GM12878 (cell line): ENCODE data around the gene CLRN1. TPM values are rescaled to one million over a fixed set of nuclear protein-coding genes. Genes with fewer than 3 reads are reported as not detected.

ENCODE experiments used
- ATAC-seq: fragments of 200-7000 bp; cut with Tn5 transposase; 3 replicates; pipeline ENCODE4 v1.9.1; 2020; ENCODE audit warnings: mild to moderate bottlenecking, moderate library complexity
- BruUV-seq: library from RNA; stranded (reverse); fragments of 400-500 nt; replicated peaks from 2 replicates; lab custom pipeline; 2021; lab: Mats Ljungman, UMichigan
- CTCF ChIA-PET: fragments of 300-600 bp; sonication (Branson Sonifier 250); formaldehyde crosslinking; extraction: SDS; loops from one replicate; lab custom pipeline; 2021; ENCODE audit warnings: inconsistent platforms; lab: Yijun Ruan, JAX
- POLR2A ChIA-PET: fragments of 350-600 bp; formaldehyde crosslinking; extraction: SDS; loops from one replicate; lab custom pipeline; 2021; ENCODE audit warnings: inconsistent platforms; lab: Charles Lee
- RAD21 ChIA-PET: fragments of 300-600 bp; sonication (Branson Sonifier 250); formaldehyde crosslinking; loops from one replicate; lab custom pipeline; 2023; ENCODE audit warnings: antibody characterized with exemption; ENCODE audit not compliant: unreplicated experiment; lab: Charles Lee
- SMC1A ChIA-PET: fragments of 300-600 bp; sonication (Branson Sonifier 250); formaldehyde crosslinking; loops from one replicate; lab custom pipeline; 2023; ENCODE audit not compliant: unreplicated experiment, uncharacterized antibody; lab: Charles Lee
- DNase-seq: peaks from one replicate; pipeline ENCODE4 v3.0.0-alpha.2; 2011; ENCODE audit warnings: low read depth, low spot score
- FAIRE-seq: peaks from 3 replicates; lab custom pipeline; 2011; peaks lifted over from hg19 to GRCh38; lab: Jason Lieb, UNC
- H2AFZ ChIP-seq: 2 replicates; pipeline ENCODE4 v1.6.0; 2011; ENCODE audit warnings: low read depth, low read length, control low read depth; ENCODE audit not compliant: control insufficient read depth
- H3K27ac ChIP-seq: 2 replicates; pipeline ENCODE4 v1.5.1; 2011; ENCODE audit warnings: control low read depth; ENCODE audit not compliant: control insufficient read depth, insufficient read depth
- H3K27me3 ChIP-seq, 2 experiments: replicated peaks in 1 of 2; 2 replicates each; pipeline versions ENCODE4 v1.6.0 to v1.6.1; 2011; ENCODE audit warnings: low read length in 1 of 2; ENCODE audit not compliant: control insufficient read depth in 2 of 2, insufficient read depth in 2 of 2
- H3K36me3 ChIP-seq, 2 experiments: 2 replicates each; pipeline ENCODE4 v1.5.1; 2011; ENCODE audit warnings: low read length in 1 of 2; ENCODE audit not compliant: control insufficient read depth in 2 of 2, insufficient read depth in 2 of 2
- H3K4me1 ChIP-seq: 2 replicates; pipeline ENCODE4 v1.6.1; 2011; ENCODE audit warnings: mild to moderate bottlenecking, low read length, moderate library complexity, mixed read lengths; ENCODE audit not compliant: control insufficient read depth, insufficient read depth
- H3K4me2 ChIP-seq: 2 replicates; pipeline ENCODE4 v1.6.0; 2011; ENCODE audit warnings: control low read depth; ENCODE audit not compliant: control insufficient read depth, insufficient read depth
- H3K4me3 ChIP-seq: fragments of 200-600 bp; sonication (generic); 2 replicates; pipeline ENCODE4 v1.5.1; 2016
- H3K79me2 ChIP-seq: 2 replicates; pipeline ENCODE4 v1.6.0; 2011; ENCODE audit warnings: low read length; ENCODE audit not compliant: control insufficient read depth, insufficient read depth
- H3K9ac ChIP-seq: 2 replicates; pipeline ENCODE4 v1.8.0; 2011; ENCODE audit warnings: low read length, control low read depth, mixed read lengths; ENCODE audit not compliant: control insufficient read depth, insufficient read depth
- H3K9me3 ChIP-seq: replicated peaks from 3 replicates; pipeline ENCODE4 v1.5.1; 2011; ENCODE audit warnings: mild to moderate bottlenecking, low read length; ENCODE audit not compliant: control insufficient read depth, insufficient read depth
- H4K20me1 ChIP-seq: 2 replicates; pipeline ENCODE4 v1.6.0; 2011; ENCODE audit not compliant: control insufficient read depth, insufficient read depth
- HSF1 ChIP-seq: fragments of 150-350 bp; IDR thresholded peaks from 2 replicates; pipeline ENCODE4 v1.6.1; 2014; ENCODE audit warnings: mild to moderate bottlenecking, low read depth, low read length
- MAX ChIP-seq: IDR thresholded peaks from 2 replicates; pipeline ENCODE4 v1.6.1; 2012; ENCODE audit warnings: low read depth, low read length, improper control_type of control experiment
- NFYB ChIP-seq: IDR thresholded peaks from 2 replicates; pipeline ENCODE4 v1.6.1; 2011; ENCODE audit warnings: low read depth, mild to moderate bottlenecking, low read length, improper control_type of control experiment, moderate library complexity; ENCODE audit not compliant: insufficient read depth
- PBX3 ChIP-seq: IDR thresholded peaks from 2 replicates; pipeline ENCODE4 v1.6.1; 2011; ENCODE audit warnings: mild to moderate bottlenecking, low read depth, low read length, moderate library complexity; ENCODE audit not compliant: insufficient replicate concordance
- PKNOX1 ChIP-seq: fragments of 450-650 bp; IDR thresholded peaks from 2 replicates; pipeline ENCODE4 v1.6.1; 2016; ENCODE audit warnings: mild to moderate bottlenecking
- RAD21 ChIP-seq: IDR thresholded peaks from 2 replicates; pipeline ENCODE4 v1.6.1; 2011; ENCODE audit warnings: mild to moderate bottlenecking, low read depth, low read length, moderate library complexity; ENCODE audit not compliant: insufficient read depth
- SREBF1 ChIP-seq: IDR thresholded peaks from 2 replicates; pipeline ENCODE4 v1.6.1; 2012; ENCODE audit warnings: mild to moderate bottlenecking, low read length
- in situ Hi-C: fragments of 300-500 bp; cut with MboI; formaldehyde crosslinking; loops from 9 replicates; pipeline ENCODE4 v1.14.3; 2018; ENCODE audit warnings: mixed read lengths
- intact Hi-C: fragments of 100-400 bp; cut with micrococcal nuclease; formaldehyde crosslinking; loops from one replicate; pipeline ENCODE4 v1.14.2; 2022; ENCODE audit not compliant: unreplicated experiment
- polyA plus RNA-seq, 11 experiments: library from polyadenylated mRNA; depleted of rRNA in 4 of 11; unstranded in 6 of 11; stranded (reverse) in 5 of 11; fragments of >200 nt; fragmentation: Nextera tagmentation in 4 of 11; fragmentation: Illumina TruSeq in 1 of 11; extraction: Ambion mirVana in 4 of 11; extraction: Trizol in 1 of 11; gene quantifications; 1 replicate in 1 of 11; 2 replicates in 10 of 11; pipeline versions ENCODE4 v1.2.1 to v1.2.3, GENCODE V29; 2011 to 2016; ENCODE audit warnings: inconsistent platforms in 2 of 11, missing spikeins in 2 of 11, low read depth in 1 of 11
- total RNA-seq, 4 experiments: library from RNA; depleted of rRNA in 3 of 4; stranded (reverse); fragments of >200 nt in 3 of 4; fragmentation: Illumina TruSeq in 1 of 4; extraction: Trizol in 1 of 4; gene quantifications; 2 replicates each; pipeline versions ENCODE4 v1.2.1 to v1.2.3, GENCODE V29; 2013 to 2021

The CLRN1 gene
- total and polyA plus RNA-seq, 10 of the 15 experiments (the other 5 are each of a cell fraction or from before 2014, with no cell fraction given) = not detected

- no TSS peak for BruUV-seq
- POLR2A ChIA-PET = no interaction called here
- Histone ChIP-seq H4K20me1 (no peaks in the 10 kb centered on the region), H3K4me3 (no peak overlapping the region), H3K4me1 (no peaks in the 10 kb centered on the region), H3K27ac (no peak overlapping the region), H3K79me2 (no peaks in the 10 kb centered on the region), H3K9me3 (no peaks in the 10 kb centered on the region), H3K4me2 (no peak overlapping the region), H2AFZ (no peak overlapping the region), H3K27me3 (peaks cover 0 to 2% of the 10 kb centered on the region in 2 experiments; a peak in 2 of 4 replicates), H3K9ac (no peak overlapping the region), H3K36me3 (no peaks in the 10 kb centered on the region)
- SMC1A ChIA-PET = no interaction called here
- CTCF ChIA-PET = no interaction called here
- TF ChIP-seq RAD21 (no peak), HSF1 (no peak), PKNOX1 (no peak), PBX3 (no peak), SREBF1 (no peak), MAX (no peak), NFYB (no peak)
- ATAC-seq = no peak
- in situ Hi-C loops = no loop called here
- no peak for DNase-seq
- RAD21 ChIA-PET = no interaction called here
- intact Hi-C loops = no loop called here
- FAIRE-seq = no peak
These were observed 13.2 kb upstream of the CLRN1 start for GRCh38 chr3:150985711-150986110.
